T47D (cell line): ENCODE measurements around the gene KIF5C.

Experiments
- DNase-seq, 2 experiments: peaks; one replicate each; pipeline versions ENCODE4 v3.0.0 to v3.0.0-alpha.2; 2011 to 2012; ENCODE audit warnings: low read depth in 1 of 2, low spot score in 1 of 2
- JUND ChIP-seq: IDR thresholded peaks from 2 replicates; pipeline ENCODE4 v1.6.1; 2012; ENCODE audit warnings: low read depth
- in situ Hi-C: cut with HindIII; loops from 2 replicates; pipeline ENCODE4 v1.10.0; 2016; ENCODE audit warnings: low sequenced_read_pairs, low pct_unique_long_range_greater_than_20kb

Gene KIF5C

GRCh38 chr2:148965623-148966437 is 90.8 kb downstream of the KIF5C start:
- in situ Hi-C loops = no loop called here
- no peak for TF ChIP-seq JUND
- DNase-seq = no peak

- in situ Hi-C loops = no loop called here
- no peak for TF ChIP-seq JUND
- DNase-seq = no peak
Measured at GRCh38 chr2:148966438-148966758, 91.4 kb downstream of the KIF5C start.

DNA sequence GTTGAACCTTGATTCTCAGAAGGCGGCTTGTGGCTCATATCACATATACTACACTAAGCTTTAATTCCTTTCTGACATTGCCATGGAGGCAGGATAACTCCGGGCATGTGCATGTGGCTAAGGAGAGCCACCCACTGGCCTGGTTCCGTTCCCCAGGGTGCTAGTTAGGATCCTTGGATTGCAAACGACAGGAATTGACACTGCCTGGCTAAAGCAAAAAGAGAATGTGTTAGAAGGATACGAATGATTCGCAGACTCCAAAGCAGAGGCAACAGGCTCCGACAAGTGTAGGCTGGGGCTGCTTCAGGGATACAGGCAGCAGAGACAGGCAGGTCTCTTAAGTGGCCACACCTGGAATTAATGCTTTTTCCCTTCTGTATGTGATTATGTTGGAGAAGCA is 92.0 kb downstream of the KIF5C start:
- no peak for DNase-seq
- no peak for TF ChIP-seq JUND
- in situ Hi-C loops = no loop called here

GRCh38 chr2:148967578-148967977 is 92.6 kb downstream of the KIF5C start:
- DNase-seq = peak in 1 of 2 experiments; percentile 6
- in situ Hi-C loops = no loop called here
- no peak for TF ChIP-seq JUND

DNA sequence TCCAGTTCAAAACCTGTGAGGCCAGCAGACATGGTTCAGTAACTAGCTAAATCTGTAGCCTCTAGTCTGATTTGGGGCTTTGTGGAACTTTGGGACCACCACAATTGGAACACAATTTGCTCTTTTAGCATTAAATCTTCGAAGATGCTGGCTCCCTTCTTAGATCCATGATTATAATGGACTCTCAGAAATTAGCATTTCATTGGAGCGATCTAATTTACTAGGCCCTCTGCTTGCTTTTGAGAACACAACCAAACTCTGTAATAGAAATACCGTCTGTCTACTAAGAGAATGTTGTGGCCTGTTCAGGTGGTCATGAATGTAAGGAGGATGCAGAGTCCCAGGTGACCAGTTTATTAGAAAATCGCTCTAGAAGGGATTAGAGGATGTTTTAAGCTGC is 93.3 kb downstream of the KIF5C start:
- DNase-seq = no peak
- no peak for TF ChIP-seq JUND
- in situ Hi-C loops = no loop called here

DNA sequence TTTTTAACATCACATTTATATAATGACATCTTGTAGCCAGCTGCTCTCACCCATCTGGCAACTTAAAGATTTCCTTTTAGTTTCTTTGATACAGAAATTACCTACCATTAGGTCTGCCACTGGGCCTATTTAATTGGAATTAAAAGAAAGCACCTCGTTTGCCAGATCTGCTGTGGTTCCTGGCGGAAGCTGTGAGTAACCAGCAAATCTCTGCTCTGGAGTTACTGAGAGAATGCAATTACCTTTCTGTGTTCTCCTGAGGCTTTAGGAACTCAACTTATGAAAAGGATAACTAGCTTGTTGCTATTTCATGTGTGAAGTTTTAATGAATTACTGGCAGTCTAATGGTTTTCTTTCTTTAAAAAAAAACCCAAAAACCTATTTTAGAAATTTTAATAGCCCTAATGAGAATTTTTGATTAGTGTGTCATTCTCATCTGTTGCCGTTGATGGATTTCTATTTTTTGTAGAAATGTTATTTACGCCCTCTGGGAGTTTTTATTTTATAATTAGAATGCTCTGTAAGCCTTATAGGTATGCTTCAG is 93.8 kb downstream of the KIF5C start:
- in situ Hi-C loops = no loop called here
- no peak for DNase-seq
- no peak for TF ChIP-seq JUND

DNA sequence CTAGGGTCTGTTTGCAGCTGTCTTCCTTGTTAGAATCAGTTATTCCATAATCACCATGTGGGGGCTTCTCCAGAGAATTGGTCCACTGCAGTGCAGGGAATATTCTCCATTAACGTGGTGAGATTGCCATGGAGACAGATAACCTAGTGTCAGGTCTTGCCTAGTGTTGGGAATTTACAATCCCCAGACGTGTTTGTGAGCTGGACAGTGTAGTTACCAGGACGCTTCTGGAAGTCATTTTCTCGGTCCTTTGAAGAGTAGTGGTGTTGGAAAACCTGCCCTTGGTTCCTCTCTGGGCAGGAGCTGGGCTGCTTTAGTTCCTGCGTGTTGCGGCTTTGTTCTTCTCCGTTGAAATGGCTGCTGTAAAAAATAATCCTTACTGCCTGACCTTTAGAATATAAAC is 94.6 kb downstream of the KIF5C start:
- in situ Hi-C loops = no loop called here
- no peak for TF ChIP-seq JUND
- no peak for DNase-seq

DNA sequence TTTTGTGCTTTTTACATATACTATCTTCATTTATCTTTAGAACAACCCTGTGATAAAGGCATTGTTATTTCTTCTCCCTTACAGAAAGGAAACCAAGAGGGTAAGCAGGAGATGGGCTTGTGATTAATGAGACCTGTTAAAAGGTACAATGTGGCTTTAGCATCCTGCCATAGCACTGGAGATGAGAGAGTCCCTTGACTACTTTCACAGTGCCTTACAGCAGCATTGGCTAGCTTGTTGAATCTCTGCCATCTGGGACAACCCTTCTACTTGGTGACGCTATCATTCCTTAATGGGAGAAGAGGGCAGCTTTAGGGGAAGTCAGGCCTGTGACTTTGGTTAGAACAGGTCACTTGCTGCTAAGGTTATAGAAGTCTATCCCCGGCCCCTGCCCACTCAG is 95.4 kb downstream of the KIF5C start:
- no peak for DNase-seq
- in situ Hi-C loops = no loop called here
- TF ChIP-seq JUND = no peak

DNA sequence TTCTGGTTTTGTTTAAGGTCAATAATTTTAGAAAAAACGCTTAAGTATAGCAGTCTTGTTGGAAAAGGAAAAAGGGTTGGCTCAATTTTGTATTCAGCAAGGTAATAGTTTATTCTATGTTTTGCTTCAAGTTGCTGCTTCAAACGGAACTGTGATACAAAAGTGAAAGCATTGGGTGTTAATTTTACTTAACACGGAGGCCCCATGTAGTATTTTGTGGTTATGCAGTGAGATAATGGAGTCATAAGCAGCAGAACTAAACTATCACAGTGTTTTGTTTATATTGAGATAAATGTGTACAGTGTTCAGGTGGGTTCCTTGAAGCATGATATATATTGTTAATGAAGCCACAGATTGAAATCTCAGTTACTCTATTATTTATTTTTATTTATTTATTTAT is 96.5 kb downstream of the KIF5C start:
- DNase-seq = no peak
- in situ Hi-C loops = no loop called here
- TF ChIP-seq JUND = no peak

GRCh38 chr2:148974095-148974494 is 99.1 kb downstream of the KIF5C start:
- in situ Hi-C loops = no loop called here
- no peak for TF ChIP-seq JUND
- DNase-seq = no peak

- no peak for TF ChIP-seq JUND
- DNase-seq = no peak
- in situ Hi-C loops = no loop called here
Measured at GRCh38 chr2:148978026-148978685, 103.1 kb downstream of the KIF5C start.

DNA sequence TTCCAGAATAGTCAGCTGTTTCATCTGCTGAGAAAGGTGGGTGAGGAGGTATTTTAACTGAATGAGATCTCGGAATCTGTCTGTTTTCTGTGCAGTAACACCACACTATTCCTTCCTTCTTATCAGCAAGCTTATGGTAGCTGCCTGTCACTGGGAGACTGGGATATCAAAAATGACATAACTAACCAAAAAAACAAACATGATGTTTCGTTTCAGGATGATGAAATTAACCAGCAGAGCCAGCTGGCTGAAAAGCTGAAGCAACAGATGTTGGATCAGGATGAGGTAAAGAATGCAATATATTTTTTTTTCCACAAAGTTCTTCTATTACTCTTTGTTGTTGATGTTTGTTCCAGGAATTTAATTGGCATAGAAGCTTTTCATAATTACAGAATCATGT is 103.7 kb downstream of the KIF5C start:
- TF ChIP-seq JUND = no peak
- DNase-seq = no peak
- in situ Hi-C loops = no loop called here

DNA sequence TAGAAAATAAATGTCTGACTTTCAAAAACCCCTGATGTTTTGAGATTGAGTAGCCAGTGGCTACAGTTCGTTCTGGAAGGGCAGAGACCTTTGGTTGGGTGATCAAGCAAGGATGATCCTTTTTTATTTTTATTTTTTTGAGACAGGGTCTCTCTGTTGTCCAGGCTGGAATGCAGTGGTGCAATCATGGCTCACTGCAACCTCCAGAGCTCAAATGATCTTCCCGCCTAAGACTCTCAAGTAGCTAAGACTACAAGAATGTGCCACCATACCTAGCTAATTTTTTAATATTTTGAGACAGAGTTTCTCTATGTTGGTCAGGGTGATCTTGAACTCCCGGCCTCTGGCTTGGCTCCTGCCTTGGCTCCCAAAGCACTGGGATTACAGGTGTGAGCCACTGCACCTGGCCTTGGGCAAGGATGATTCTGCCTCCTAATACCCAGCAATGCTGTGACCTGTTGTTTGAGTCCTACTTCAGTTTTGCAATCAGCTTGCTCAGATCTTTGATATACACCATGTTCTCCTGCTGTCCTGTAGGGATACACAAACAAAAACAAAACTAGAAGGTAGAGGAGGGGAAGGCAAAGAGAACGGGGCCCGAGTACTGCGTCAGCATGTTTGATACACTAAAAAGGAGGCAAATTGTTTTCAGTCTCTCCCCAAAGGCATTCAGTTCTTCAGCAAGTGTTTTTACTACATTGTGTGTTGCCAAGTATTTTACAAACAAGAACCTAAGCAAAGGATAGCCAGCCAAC is 104.3 kb downstream of the KIF5C start:
- in situ Hi-C loops = no loop called here
- DNase-seq = no peak
- TF ChIP-seq JUND = no peak
